Measurements from ENCODE around the gene HEBP1.

Gene HEBP1

GRCh38 chr12:13032164-13032563, 32.1 kb upstream of the HEBP1 start:
- no peak for TF ChIP-seq POLR2A (IDR thresholded peaks at IDR 0.05; ENCODE audit: low read depth, low read length)
- DNase-seq (ENCODE audit: insufficient read length, low spot score) (no peak), FAIRE-seq (no peak)

GRCh38 chr12:13030541-13031291, 30.7 kb upstream of the HEBP1 start:
- FAIRE-seq = no peak
- no peak for TF ChIP-seq POLR2A (IDR thresholded peaks at IDR 0.05; ENCODE audit: low read depth, low read length)
- DNase-seq (ENCODE audit: insufficient read length, low spot score) = no peak

GRCh38 chr12:13028825-13029570, 28.9 kb upstream of the HEBP1 start:
- no peak for FAIRE-seq
- TF ChIP-seq POLR2A (IDR thresholded peaks at IDR 0.05; ENCODE audit: low read depth, low read length) = no peak
- DNase-seq (ENCODE audit: insufficient read length, low spot score) = no peak

DNA sequence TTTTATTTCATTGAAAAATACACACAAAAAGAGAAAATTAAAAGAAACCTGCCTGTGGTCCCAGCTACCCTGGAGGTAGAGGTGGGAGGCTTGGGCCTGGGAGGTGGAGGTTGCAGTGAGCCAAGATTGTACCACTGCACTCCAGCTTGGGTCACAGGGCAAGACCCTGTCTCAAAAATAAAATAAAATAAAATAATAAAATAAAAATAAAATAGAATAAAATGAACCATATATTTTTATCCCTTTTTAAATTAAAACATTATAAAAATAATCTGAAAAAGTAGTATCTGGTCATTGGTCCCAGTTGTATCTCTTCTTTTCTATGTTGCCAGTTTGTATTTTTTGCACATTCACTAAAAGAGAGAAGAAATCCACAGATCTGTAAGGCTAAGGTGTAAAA, 27.4 kb upstream of the HEBP1 start:
- no peak for FAIRE-seq
- no peak for TF ChIP-seq POLR2A (IDR thresholded peaks at IDR 0.05; ENCODE audit: low read depth, low read length)
- no peak for DNase-seq (ENCODE audit: insufficient read length, low spot score)

- no peak for TF ChIP-seq POLR2A (IDR thresholded peaks at IDR 0.05; ENCODE audit: low read depth, low read length)
- FAIRE-seq = no peak
- DNase-seq (ENCODE audit: insufficient read length, low spot score) = no peak
These were observed 27.0 kb upstream of the HEBP1 start for GRCh38 chr12:13027032-13027431.

DNA sequence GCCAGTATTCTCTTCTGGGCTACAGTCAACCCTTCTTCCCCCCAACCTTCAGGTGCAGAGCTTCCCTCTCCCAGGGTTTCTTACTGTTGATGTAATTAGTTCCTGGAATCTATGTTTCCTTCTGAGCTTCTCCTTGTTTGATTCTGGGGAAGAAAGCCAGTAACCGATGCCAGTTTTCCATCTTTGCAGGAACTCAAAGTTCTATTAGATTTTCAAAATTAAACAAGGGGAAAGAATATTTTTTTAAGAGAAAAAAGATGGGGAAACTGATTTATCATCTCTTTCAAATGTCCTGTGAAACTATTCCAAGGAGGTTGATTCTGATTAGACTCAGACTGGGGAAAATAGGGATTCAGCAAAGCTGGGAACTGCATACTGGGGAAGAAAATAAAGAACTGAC, 26.2 kb upstream of the HEBP1 start:
- no peak for TF ChIP-seq POLR2A (IDR thresholded peaks at IDR 0.05; ENCODE audit: low read depth, low read length)

GRCh38 chr12:13024531-13024916, 24.5 kb upstream of the HEBP1 start:
- FAIRE-seq (no peak), DNase-seq (ENCODE audit: insufficient read length, low spot score) (no peak)
- no peak for TF ChIP-seq POLR2A (IDR thresholded peaks at IDR 0.05; ENCODE audit: low read depth, low read length)

More for the DNA sequence above, 26.2 kb upstream of the HEBP1 start:
- no peak for DNase-seq (ENCODE audit: insufficient read length, low spot score)
- FAIRE-seq = no peak

DNA sequence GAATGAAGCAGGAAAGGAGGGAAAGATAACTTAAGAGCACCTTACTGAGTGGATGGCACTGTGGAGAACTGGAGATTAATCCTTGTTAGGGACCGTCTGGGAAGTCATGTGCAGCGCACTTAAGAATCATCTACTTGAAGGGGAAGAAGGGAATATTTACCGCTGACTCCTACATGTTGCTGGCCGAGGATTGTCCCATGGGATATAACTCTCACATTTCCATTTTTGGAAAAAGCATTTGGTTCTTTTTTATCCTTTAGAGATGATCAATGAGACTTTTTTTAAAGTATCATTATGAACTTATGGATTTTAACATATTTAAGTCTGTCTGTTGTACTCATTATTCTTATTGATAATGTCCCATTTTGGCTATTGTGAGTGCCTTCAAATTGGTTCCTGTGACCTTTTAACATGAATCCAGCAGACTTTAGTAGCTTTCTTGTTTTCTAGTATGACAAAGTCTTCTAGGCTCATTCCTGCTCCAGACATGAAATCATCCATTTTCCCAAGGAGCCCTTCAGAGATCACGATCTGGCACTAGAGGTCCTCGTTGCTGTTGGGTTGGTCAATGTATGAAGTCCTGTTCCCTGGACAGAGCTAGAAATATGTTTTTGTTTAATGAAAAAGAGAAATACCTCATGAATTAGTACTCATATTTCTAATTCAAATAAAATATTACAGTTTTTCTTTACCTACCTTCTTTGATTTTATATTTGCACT, 23.9 kb upstream of the HEBP1 start:
- FAIRE-seq (no peak), DNase-seq (ENCODE audit: insufficient read length, low spot score) (no peak)
- TF ChIP-seq POLR2A (IDR thresholded peaks at IDR 0.05; ENCODE audit: low read depth, low read length) = no peak

DNA sequence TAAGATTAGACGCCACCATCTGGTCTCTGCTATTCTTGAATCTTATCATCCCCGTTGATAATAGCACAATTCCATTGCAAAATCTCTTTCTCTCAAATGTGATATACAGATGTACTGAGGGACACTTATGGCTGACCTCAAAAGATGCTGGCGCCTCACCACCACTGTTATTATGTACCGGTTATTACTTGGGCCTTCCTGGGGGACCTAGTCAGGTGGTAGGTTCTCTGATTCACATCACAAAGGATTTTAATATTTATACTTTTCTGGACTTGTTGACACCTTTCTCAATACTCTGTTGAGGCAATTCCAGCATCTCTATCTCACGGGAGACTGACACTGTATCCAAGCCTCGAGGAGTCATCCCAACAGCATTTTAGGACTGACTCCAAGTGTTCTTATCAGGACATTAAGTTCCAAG, 22.8 kb upstream of the HEBP1 start:
- no peak for FAIRE-seq
- DNase-seq (ENCODE audit: insufficient read length, low spot score) = no peak

DNA sequence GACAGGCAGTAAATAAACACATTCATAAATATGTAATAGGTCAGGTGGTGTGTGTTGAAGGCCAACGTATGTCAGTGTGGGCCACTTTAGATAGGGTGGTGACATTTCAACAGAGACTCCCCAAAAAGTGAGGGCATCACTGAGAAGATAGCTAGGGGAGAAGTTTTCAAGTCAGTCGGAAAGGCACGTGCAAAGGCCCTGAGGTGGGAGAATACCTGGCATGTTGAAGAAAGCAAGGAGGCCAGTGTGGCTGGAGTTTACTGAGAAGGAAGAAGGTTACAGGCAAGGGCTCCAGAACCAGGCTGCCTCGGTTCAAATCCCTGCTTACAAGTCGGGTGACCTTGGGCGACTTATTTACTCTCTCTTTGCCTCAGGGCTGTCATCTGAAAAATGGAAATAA, 11.0 kb upstream of the HEBP1 start:
- no peak for TF ChIP-seq POLR2A (IDR thresholded peaks at IDR 0.05; ENCODE audit: low read depth, low read length)
- FAIRE-seq (no peak), DNase-seq (ENCODE audit: insufficient read length, low spot score) (no peak)

More for the DNA sequence above, 22.8 kb upstream of the HEBP1 start:
- TF ChIP-seq POLR2A (IDR thresholded peaks at IDR 0.05; ENCODE audit: low read depth, low read length) = no peak

- DNase-seq (ENCODE audit: insufficient read length, low spot score) (no peak), FAIRE-seq (no peak)
- no peak for TF ChIP-seq POLR2A (IDR thresholded peaks at IDR 0.05; ENCODE audit: low read depth, low read length)
These were observed 8.8 kb upstream of the HEBP1 start for GRCh38 chr12:13008741-13009380.

GRCh38 chr12:13007496-13008233, 7.6 kb upstream of the HEBP1 start:
- FAIRE-seq = no peak
- TF ChIP-seq POLR2A (IDR thresholded peaks at IDR 0.05; ENCODE audit: low read depth, low read length) = no peak

GRCh38 chr12:13005649-13006048, 5.6 kb upstream of the HEBP1 start:
- TF ChIP-seq POLR2A (IDR thresholded peaks at IDR 0.05; ENCODE audit: low read depth, low read length) = no peak
- no peak for DNase-seq (ENCODE audit: insufficient read length, low spot score)
- no peak for FAIRE-seq

More at GRCh38 chr12:13007496-13008233, 7.6 kb upstream of the HEBP1 start:
- DNase-seq (ENCODE audit: insufficient read length, low spot score) = no peak
